Loucy (cell line): ENCODE measurements around the gene PRDM8.

ENCODE experiments used
- CTCF ChIP-seq: fragments of 200-600 bp; sonication (generic); conservative IDR thresholded peaks from 2 replicates; pipeline ENCODE4 v1.5.1; 2014; ENCODE audit warnings: mild to moderate bottlenecking, antibody characterized with exemption, low read length
- EZH2phosphoT487 ChIP-seq: fragments of 200-600 bp; IDR thresholded peaks from 2 replicates; pipeline ENCODE4 v1.6.1; 2018; ENCODE audit warnings: antibody characterized with exemption, mild to moderate bottlenecking, moderate library complexity, borderline replicate concordance

GRCh38 chr4:80204433-80205011, 7.2 kb downstream of the PRDM8 start:
- no peak for TF ChIP-seq CTCF
- no peak for TF ChIP-seq EZH2phosphoT487
